Measurements from ENCODE around the gene PPP1R1B. TPM values are rescaled to one million over a fixed set of nuclear protein-coding genes. Genes with fewer than 3 reads are reported as not detected.
A peak's percentile ranks its signal among the peaks of the same experiment; 100 is the strongest.

Gene PPP1R1B
- total and polyA plus RNA-seq, 9 of the 15 experiments (the other 6 are each of a cell fraction or from before 2014, with no cell fraction given) = 0.07 to 0.18 (median 0.10) TPM; not detected in 4

DNA sequence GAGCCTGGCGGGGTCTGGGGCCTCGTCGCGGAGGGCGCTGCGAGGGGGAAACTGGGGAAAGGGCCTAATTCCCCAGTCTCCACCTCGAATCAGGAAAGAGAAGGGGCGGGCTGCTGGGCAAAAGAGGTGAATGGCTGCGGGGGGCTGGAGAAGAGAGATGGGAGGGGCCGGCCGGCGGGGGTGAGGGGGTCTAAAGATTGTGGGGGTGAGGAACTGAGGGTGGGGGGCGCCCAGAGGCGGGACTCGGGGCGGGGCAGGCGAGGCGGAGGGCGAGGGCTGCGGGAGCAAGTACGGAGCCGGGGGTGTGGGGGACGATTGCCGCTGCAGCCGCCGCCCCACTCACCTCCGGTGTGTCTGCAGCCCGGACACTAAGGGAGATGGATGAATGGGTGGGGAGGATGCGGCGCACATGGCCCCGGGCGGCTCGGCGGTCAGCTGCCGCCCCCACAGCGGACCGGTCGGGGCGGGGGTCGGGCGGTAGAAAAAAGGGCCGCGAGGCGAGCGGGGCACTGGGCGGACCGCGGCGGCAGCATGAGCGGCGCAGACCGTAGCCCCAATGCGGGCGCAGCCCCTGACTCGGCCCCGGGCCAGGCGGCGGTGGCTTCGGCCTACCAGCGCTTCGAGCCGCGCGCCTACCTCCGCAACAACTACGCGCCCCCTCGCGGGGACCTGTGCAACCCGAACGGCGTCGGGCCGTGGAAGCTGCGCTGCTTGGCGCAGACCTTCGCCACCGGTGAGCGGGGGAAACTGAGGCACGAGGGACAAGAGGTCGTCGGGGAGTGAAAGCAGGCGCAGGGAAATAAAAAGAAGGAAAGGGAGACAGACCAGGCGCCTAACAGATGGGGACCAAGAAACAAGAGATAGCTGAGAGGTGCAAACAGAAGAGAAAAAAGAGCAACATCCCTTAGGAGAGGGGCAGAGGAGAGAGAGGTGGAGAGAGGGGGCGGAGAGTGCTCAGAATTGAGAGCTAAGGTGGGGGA lies 41.5 kb downstream of the PPP1R1B start, which contains the start of gene PNMT (continued):
- no peak for TF ChIP-seq ZNF561 (CRISPR knock-in tag; conservative IDR thresholded peaks at IDR 0.05)
- peak; percentile 81 for TF ChIP-seq HNRNPL (IDR thresholded peaks at IDR 0.05; ENCODE audit: low read depth, low read length)
- peak; percentile 70; the same call in 1 of the 2 replicates for TF ChIP-seq ETV5 (CRISPR knock-in tag; IDR thresholded peaks at IDR 0.05; ENCODE audit: low read depth)
- TF ChIP-seq KLF13 (tag; IDR thresholded peaks at IDR 0.05; ENCODE audit: borderline replicate concordance, low read depth) = peak; percentile 65; the same call in 1 of the 2 replicates
- no peak for TF ChIP-seq ZNF23 (CRISPR knock-in tag; IDR thresholded peaks at IDR 0.05)
- TF ChIP-seq NCOR1 (IDR thresholded peaks at IDR 0.05) = no peak
- no peak for TF ChIP-seq DIDO1 (tag; IDR thresholded peaks at IDR 0.05; ENCODE audit: low read depth)
- TF ChIP-seq SP2 (IDR thresholded peaks at IDR 0.05; ENCODE audit: extremely low read depth, low read depth, low read length, poor library complexity, severe bottlenecking) = no peak
- peak; percentile 80 for TF ChIP-seq HMGN3 (IDR thresholded peaks at IDR 0.05; ENCODE audit: borderline replicate concordance, extremely low read depth, insufficient read length, low read depth, low read length)
- peak in 1 of 2 experiments; percentile 70; a peak in 1 of 4 replicates for TF ChIP-seq HDAC1 (IDR thresholded peaks at IDR 0.05)
- no peak for TF ChIP-seq JUNB (CRISPR knock-in tag; conservative IDR thresholded peaks at IDR 0.05)
- no peak for TF ChIP-seq ELF2 (CRISPR knock-in tag; IDR thresholded peaks at IDR 0.05)
- peak; percentile 85 for TF ChIP-seq ZBTB7A (IDR thresholded peaks at IDR 0.05; ENCODE audit: borderline replicate concordance, control insufficient read depth, low read depth, low read length)
- no peak for TF ChIP-seq MCM5 (IDR thresholded peaks at IDR 0.05; ENCODE audit: low read depth)
- TF ChIP-seq HOXB6 (CRISPR knock-in tag; IDR thresholded peaks at IDR 0.05; ENCODE audit: borderline replicate concordance) = no peak
- no peak; the same call in 1 of the 2 replicates for TF ChIP-seq BRD4 (IDR thresholded peaks at IDR 0.05)
- TF ChIP-seq ETV6 (IDR thresholded peaks at IDR 0.05; ENCODE audit: borderline replicate concordance in 1 of 2, low read depth in 2 of 2, low read length in 1 of 2) = no peak
- TF ChIP-seq ETV6 (CRISPR knock-in tag; IDR thresholded peaks at IDR 0.05; ENCODE audit: borderline replicate concordance) = no peak
- TF ChIP-seq, protein P1, sequence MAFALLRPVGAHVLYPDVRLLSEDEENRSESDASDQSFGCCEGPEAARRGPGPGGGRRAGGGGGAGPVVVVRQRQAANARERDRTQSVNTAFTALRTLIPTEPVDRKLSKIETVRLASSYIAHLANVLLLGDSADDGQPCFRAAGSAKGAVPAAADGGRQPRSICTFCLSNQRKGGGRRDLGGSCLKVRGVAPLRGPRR (CRISPR knock-in tag; IDR thresholded peaks at IDR 0.05) = no peak
- no peak for TF ChIP-seq MCM7 (IDR thresholded peaks at IDR 0.05)
- TF ChIP-seq LEF1 (IDR thresholded peaks at IDR 0.05) = no peak
- TF ChIP-seq, protein P2, sequence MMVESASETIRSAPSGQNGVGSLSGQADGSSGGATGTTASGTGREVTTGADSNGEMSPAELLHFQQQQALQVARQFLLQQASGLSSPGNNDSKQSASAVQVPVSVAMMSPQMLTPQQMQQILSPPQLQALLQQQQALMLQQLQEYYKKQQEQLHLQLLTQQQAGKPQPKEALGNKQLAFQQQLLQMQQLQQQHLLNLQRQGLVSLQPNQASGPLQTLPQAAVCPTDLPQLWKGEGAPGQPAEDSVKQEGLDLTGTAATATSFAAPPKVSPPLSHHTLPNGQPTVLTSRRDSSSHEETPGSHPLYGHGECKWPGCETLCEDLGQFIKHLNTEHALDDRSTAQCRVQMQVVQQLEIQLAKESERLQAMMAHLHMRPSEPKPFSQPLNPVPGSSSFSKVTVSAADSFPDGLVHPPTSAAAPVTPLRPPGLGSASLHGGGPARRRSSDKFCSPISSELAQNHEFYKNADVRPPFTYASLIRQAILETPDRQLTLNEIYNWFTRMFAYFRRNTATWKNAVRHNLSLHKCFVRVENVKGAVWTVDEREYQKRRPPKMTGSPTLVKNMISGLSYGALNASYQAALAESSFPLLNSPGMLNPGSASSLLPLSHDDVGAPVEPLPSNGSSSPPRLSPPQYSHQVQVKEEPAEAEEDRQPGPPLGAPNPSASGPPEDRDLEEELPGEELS (CRISPR knock-in tag; IDR thresholded peaks at IDR 0.05; ENCODE audit: borderline replicate concordance) = no peak
- TF ChIP-seq, protein P3, sequence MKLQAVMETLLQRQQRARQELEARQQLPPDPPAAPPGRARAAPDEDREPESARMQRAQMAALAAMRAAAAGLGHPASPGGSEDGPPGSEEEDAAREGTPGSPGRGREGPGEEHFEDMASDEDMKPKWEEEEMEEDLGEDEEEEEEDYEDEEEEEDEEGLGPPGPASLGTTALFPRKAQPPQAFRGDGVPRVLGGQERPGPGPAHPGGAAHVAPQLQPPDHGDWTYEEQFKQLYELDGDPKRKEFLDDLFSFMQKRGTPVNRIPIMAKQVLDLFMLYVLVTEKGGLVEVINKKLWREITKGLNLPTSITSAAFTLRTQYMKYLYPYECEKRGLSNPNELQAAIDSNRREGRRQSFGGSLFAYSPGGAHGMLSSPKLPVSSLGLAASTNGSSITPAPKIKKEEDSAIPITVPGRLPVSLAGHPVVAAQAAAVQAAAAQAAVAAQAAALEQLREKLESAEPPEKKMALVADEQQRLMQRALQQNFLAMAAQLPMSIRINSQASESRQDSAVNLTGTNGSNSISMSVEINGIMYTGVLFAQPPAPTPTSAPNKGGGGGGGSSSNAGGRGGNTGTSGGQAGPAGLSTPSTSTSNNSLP (IDR thresholded peaks at IDR 0.05; ENCODE audit: borderline replicate concordance, low read depth, low read length) = no peak
